ENCODE data around the gene ABCC12. TPM values are rescaled to one million over a fixed set of nuclear protein-coding genes. Genes with fewer than 3 reads are reported as not detected.

Gene ABCC12
- polyA plus RNA-seq, 1 donor (not counting 4 experiments of a cell fraction or from before 2014, with no cell fraction given), result not detected

DNA sequence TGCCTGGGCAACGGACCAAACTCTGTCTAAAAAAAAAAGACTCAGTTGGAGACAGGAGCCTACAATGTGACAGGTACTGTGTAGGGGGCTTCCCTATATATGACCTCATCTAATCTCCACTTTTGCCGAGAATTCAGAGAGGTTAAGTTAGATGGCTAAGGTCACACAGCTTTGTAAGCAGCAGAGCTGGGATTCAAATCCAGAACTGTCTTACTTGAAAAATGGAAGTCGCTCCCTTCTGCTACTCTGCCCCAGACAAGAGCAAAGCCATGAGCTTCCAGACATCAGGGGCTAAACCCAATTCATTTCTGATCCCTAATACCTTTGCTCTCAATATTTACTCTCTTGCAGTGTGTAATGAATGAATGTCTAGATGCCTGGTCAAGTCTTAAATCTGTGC is 41.5 kb upstream of the ABCC12 start:
- FAIRE-seq, result no peak
- no peaks in the 10 kb centered on the region for H3K27me3 ChIP-seq (ENCODE audit: control insufficient read depth, extremely low read depth, insufficient read depth, low read length)
- dilution Hi-C loops (cut with MboI; ENCODE audit: extremely low pct_ligation_motif_present, low sequenced_read_pairs), result no loop called here
- H2AFZ ChIP-seq (ENCODE audit: control insufficient read depth, low read length), result no peak overlapping the region
- H3K36me3 ChIP-seq (ENCODE audit: control insufficient read depth in 2 of 2, extremely low read depth in 1 of 2, insufficient read depth in 2 of 2, low read length in 2 of 2), result no peaks in the 10 kb centered on the region
- no peaks in the 10 kb centered on the region for H3K79me2 ChIP-seq (ENCODE audit: control insufficient read depth, insufficient read depth, low read length)
- H3K9me1 ChIP-seq (ENCODE audit: control insufficient read depth, extremely low read depth, insufficient read depth, low read length), result no peaks in the 10 kb centered on the region
- no peak for TF ChIP-seq EZH2 (IDR thresholded peaks at IDR 0.05; ENCODE audit: low read length)
- DNase-seq (ENCODE audit: low read depth, low spot score), result no peak
- H3K9me3 ChIP-seq (ENCODE audit: control insufficient read depth, low read depth, low read length), result no peaks in the 10 kb centered on the region
- peaks cover 20% of the 10 kb centered on the region for H3K4me1 ChIP-seq (ENCODE audit: control insufficient read depth, extremely low read depth, insufficient read depth, low read length)
- no peaks in the 10 kb centered on the region for H4K20me1 ChIP-seq (ENCODE audit: control insufficient read depth, extremely low read depth, insufficient read depth, low read length)
- no peak overlapping the region for H3K9ac ChIP-seq (ENCODE audit: control insufficient read depth, extremely low read depth, insufficient read depth, low read length)
- no peak overlapping the region for H3K27ac ChIP-seq (ENCODE audit: control insufficient read depth, insufficient read depth, low read length)
- H3K4me2 ChIP-seq (ENCODE audit: control insufficient read depth, extremely low read depth, insufficient read depth, low read depth, low read length), result no peak overlapping the region
- no peak overlapping the region for H3K4me3 ChIP-seq (ENCODE audit: control insufficient read depth in 2 of 3, extremely low read depth in 1 of 3, insufficient read depth in 2 of 3, low read depth in 1 of 3, low read length in 3 of 3)

DNA sequence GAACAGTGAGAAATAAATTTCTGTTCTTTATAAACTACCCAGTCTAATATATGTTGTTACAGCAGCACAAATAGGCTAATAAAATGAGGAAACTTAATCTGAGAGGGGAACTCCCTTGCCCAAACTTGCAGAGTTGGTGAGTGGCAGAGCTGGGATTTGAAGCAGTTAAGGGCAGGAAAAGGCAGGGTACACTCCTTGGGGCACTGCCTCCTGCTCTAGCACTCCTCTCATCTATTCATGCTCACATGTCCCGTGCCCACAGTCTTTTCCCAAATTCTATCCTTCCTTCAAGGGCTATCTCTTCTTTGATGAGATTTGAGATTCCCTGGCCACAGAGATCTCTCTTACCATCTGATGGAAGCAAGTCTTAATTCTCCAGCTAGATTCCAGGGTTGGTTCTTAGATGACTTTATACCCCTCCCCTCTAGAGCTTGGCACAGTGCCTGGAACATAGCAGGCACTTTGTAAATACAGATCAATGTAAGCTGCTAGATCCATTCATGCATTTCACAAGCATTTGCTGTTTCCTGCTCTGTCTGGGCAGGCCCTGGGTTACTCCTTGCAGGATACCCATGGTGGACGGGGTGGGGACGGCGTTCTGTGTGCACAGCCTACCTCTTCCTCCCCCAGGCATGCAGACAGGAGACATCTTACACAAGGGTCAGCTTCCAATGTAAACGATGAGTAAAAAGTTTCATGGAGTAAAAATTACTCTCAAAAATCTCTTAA is 39.2 kb upstream of the ABCC12 start:
- FAIRE-seq (peak; percentile 98), DNase-seq (ENCODE audit: low read depth, low spot score) (peak; percentile 95)
- Histone ChIP-seq H3K27me3 (ENCODE audit: control insufficient read depth, extremely low read depth, insufficient read depth, low read length) (no peaks in the 10 kb centered on the region), H3K79me2 (ENCODE audit: control insufficient read depth, insufficient read depth, low read length) (no peaks in the 10 kb centered on the region), H3K9ac (ENCODE audit: control insufficient read depth, extremely low read depth, insufficient read depth, low read length) (no peak overlapping the region), H2AFZ (ENCODE audit: control insufficient read depth, low read length) (peak overlapping the region; percentile 91), H3K9me1 (ENCODE audit: control insufficient read depth, extremely low read depth, insufficient read depth, low read length) (no peaks in the 10 kb centered on the region), H3K4me3 (ENCODE audit: control insufficient read depth in 2 of 3, extremely low read depth in 1 of 3, insufficient read depth in 2 of 3, low read depth in 1 of 3, low read length in 3 of 3) (peak overlapping the region in 2 of 3 experiments; percentile 30 to 48), H3K4me1 (ENCODE audit: control insufficient read depth, extremely low read depth, insufficient read depth, low read length) (peaks cover 20% of the 10 kb centered on the region), H4K20me1 (ENCODE audit: control insufficient read depth, extremely low read depth, insufficient read depth, low read length) (no peaks in the 10 kb centered on the region), H3K27ac (ENCODE audit: control insufficient read depth, insufficient read depth, low read length) (peak overlapping the region; percentile 49), H3K36me3 (ENCODE audit: control insufficient read depth in 2 of 2, extremely low read depth in 1 of 2, insufficient read depth in 2 of 2, low read length in 2 of 2) (no peaks in the 10 kb centered on the region), H3K4me2 (ENCODE audit: control insufficient read depth, extremely low read depth, insufficient read depth, low read depth, low read length) (peak overlapping the region; percentile 84), H3K9me3 (ENCODE audit: control insufficient read depth, low read depth, low read length) (no peaks in the 10 kb centered on the region)
- dilution Hi-C loops (cut with MboI; ENCODE audit: extremely low pct_ligation_motif_present, low sequenced_read_pairs), result no loop called here
- TF ChIP-seq, protein P1, sequence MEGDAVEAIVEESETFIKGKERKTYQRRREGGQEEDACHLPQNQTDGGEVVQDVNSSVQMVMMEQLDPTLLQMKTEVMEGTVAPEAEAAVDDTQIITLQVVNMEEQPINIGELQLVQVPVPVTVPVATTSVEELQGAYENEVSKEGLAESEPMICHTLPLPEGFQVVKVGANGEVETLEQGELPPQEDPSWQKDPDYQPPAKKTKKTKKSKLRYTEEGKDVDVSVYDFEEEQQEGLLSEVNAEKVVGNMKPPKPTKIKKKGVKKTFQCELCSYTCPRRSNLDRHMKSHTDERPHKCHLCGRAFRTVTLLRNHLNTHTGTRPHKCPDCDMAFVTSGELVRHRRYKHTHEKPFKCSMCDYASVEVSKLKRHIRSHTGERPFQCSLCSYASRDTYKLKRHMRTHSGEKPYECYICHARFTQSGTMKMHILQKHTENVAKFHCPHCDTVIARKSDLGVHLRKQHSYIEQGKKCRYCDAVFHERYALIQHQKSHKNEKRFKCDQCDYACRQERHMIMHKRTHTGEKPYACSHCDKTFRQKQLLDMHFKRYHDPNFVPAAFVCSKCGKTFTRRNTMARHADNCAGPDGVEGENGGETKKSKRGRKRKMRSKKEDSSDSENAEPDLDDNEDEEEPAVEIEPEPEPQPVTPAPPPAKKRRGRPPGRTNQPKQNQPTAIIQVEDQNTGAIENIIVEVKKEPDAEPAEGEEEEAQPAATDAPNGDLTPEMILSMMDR (optimal IDR thresholded peaks at IDR 0.05 in 1 of 3, IDR thresholded peaks at IDR 0.05 in 1 of 3, conservative IDR thresholded peaks at IDR 0.05 in 1 of 3; ENCODE audit: extremely low read depth in 1 of 3, insufficient read depth in 2 of 3, low read length in 3 of 3), result no peak
- no peak for TF ChIP-seq EZH2 (IDR thresholded peaks at IDR 0.05; ENCODE audit: low read length)
